SK-N-MC (cell line): Measurements from ENCODE around the gene GREM1.

ENCODE experiments used
- EZH2 ChIP-seq: fragments of 200-600 bp; sonication (generic); IDR thresholded peaks from one replicate; pipeline ENCODE4 v1.6.1; 2017; ENCODE audit warnings: antibody characterized with exemption
- POLR2AphosphoS5 ChIP-seq: IDR thresholded peaks from 2 replicates; pipeline ENCODE4 v1.6.1; 2012; ENCODE audit warnings: mild to moderate bottlenecking, low read depth, low read length, borderline replicate concordance

GRCh38 chr15:32674681-32675080, 43.1 kb upstream of the GREM1 start:
- no peak for TF ChIP-seq EZH2
- TF ChIP-seq POLR2AphosphoS5, result no peak
